Measurements from ENCODE around the gene GJD3.

- no peak for TF ChIP-seq EP300 (IDR thresholded peaks at IDR 0.05)
- no peak for TF ChIP-seq POLR2AphosphoS5 (IDR thresholded peaks at IDR 0.05)
- no peak for TF ChIP-seq CTCF (IDR thresholded peaks at IDR 0.05)
- no peak for TF ChIP-seq POLR2A (IDR thresholded peaks at IDR 0.05)
Measured at GRCh38 chr17:40407460-40407859, 42.9 kb upstream of the GJD3 start.

Data from suprapubic skin (tissue), 4 donors.